Ishikawa (cell line): ENCODE measurements around the gene C12orf75.

ENCODE experiments used
- CEBPB ChIP-seq: IDR thresholded peaks from 2 replicates; pipeline ENCODE4 v1.6.1; 2012
- CREB1 ChIP-seq: IDR thresholded peaks from 2 replicates; pipeline ENCODE4 v1.6.1; 2012; ENCODE audit warnings: low read depth
- EGR1 ChIP-seq: IDR thresholded peaks from 2 replicates; pipeline ENCODE4 v1.6.1; 2012
- EP300 ChIP-seq: IDR thresholded peaks from 2 replicates; pipeline ENCODE4 v1.6.1; 2012; ENCODE audit warnings: borderline replicate concordance
- FOXM1 ChIP-seq: IDR thresholded peaks from 2 replicates; pipeline ENCODE4 v1.6.1; 2012; ENCODE audit warnings: low read depth, borderline replicate concordance
- TAF1 ChIP-seq: IDR thresholded peaks from 2 replicates; pipeline ENCODE4 v1.6.1; 2012; ENCODE audit warnings: low read depth, mild to moderate bottlenecking
- TCF12 ChIP-seq: IDR thresholded peaks from 2 replicates; pipeline ENCODE4 v1.6.1; 2012; ENCODE audit warnings: low read depth
- YY1 ChIP-seq: IDR thresholded peaks from 2 replicates; pipeline ENCODE4 v1.6.1; 2012; ENCODE audit warnings: low read depth
- TF ChIP-seq, protein P1 (sequence below): IDR thresholded peaks from 2 replicates; pipeline ENCODE4 v1.6.1; 2012; ENCODE audit warnings: low read depth, mild to moderate bottlenecking

DNA sequence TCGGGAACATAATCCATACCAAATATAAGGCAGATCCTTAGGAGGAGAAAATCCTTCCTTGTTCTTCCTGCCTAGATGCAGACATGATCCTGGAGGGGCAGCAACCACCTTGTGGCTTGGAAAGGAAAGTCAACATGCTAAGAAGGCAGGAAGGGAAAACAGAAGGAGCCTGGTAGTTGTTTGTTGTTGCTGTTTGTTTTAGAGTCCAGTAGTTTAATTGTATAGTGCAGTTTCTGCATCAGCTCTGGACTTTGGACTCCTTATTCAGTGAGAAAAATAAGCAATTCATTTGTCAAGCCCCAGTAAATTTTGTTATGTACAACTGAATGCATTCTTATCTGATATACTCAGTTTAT is 48.8 kb upstream of the C12orf75 start:
- no peak for TF ChIP-seq TCF12
- no peak for TF ChIP-seq EGR1
- no peak for TF ChIP-seq TAF1
- no peak for TF ChIP-seq CREB1
- TF ChIP-seq CEBPB, result no peak
- TF ChIP-seq YY1, result no peak
- TF ChIP-seq EP300, result no peak
- TF ChIP-seq, protein P1, sequence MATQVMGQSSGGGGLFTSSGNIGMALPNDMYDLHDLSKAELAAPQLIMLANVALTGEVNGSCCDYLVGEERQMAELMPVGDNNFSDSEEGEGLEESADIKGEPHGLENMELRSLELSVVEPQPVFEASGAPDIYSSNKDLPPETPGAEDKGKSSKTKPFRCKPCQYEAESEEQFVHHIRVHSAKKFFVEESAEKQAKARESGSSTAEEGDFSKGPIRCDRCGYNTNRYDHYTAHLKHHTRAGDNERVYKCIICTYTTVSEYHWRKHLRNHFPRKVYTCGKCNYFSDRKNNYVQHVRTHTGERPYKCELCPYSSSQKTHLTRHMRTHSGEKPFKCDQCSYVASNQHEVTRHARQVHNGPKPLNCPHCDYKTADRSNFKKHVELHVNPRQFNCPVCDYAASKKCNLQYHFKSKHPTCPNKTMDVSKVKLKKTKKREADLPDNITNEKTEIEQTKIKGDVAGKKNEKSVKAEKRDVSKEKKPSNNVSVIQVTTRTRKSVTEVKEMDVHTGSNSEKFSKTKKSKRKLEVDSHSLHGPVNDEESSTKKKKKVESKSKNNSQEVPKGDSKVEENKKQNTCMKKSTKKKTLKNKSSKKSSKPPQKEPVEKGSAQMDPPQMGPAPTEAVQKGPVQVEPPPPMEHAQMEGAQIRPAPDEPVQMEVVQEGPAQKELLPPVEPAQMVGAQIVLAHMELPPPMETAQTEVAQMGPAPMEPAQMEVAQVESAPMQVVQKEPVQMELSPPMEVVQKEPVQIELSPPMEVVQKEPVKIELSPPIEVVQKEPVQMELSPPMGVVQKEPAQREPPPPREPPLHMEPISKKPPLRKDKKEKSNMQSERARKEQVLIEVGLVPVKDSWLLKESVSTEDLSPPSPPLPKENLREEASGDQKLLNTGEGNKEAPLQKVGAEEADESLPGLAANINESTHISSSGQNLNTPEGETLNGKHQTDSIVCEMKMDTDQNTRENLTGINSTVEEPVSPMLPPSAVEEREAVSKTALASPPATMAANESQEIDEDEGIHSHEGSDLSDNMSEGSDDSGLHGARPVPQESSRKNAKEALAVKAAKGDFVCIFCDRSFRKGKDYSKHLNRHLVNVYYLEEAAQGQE, result no peak
- TF ChIP-seq FOXM1, result no peak
